ENCODE results near the gene IRGC. TPM values are rescaled to one million over a fixed set of nuclear protein-coding genes. Genes with fewer than 3 reads are reported as not detected.
"Not testable (repeated sequence)": the region's sequence is repeated elsewhere in the genome, so short reads cannot be mapped to it uniquely, and the experiment has no call there.

Gene IRGC
- total RNA-seq, 4 donors from 2014 or later, result not detected

GRCh38 chr19:43675906-43676305 is 40.0 kb upstream of the IRGC start:
- in situ Hi-C loops (cut with MboI; ENCODE audit: low sequenced_read_pairs in 4 of 4) (no loop called here), intact Hi-C loops (cut with DNase I; ENCODE audit: low total_unique reads) (no loop called here)
- TF ChIP-seq POLR2A (IDR thresholded peaks at IDR 0.05) (no peak), CTCF (IDR thresholded peaks at IDR 0.05 in 4 of 5, conservative IDR thresholded peaks at IDR 0.05 in 1 of 5) (no peak)
- no peaks in the 10 kb centered on the region for H3K27me3 ChIP-seq
- no peak overlapping the region for H3K4me3 ChIP-seq
- no peak overlapping the region for H3K27ac ChIP-seq
- H3K36me3 ChIP-seq, result no peaks in the 10 kb centered on the region
- DNase-seq (no peak), ATAC-seq (no peak)
- no peaks in the 10 kb centered on the region for H3K9me3 ChIP-seq
- no peaks in the 10 kb centered on the region for H3K4me1 ChIP-seq

DNA sequence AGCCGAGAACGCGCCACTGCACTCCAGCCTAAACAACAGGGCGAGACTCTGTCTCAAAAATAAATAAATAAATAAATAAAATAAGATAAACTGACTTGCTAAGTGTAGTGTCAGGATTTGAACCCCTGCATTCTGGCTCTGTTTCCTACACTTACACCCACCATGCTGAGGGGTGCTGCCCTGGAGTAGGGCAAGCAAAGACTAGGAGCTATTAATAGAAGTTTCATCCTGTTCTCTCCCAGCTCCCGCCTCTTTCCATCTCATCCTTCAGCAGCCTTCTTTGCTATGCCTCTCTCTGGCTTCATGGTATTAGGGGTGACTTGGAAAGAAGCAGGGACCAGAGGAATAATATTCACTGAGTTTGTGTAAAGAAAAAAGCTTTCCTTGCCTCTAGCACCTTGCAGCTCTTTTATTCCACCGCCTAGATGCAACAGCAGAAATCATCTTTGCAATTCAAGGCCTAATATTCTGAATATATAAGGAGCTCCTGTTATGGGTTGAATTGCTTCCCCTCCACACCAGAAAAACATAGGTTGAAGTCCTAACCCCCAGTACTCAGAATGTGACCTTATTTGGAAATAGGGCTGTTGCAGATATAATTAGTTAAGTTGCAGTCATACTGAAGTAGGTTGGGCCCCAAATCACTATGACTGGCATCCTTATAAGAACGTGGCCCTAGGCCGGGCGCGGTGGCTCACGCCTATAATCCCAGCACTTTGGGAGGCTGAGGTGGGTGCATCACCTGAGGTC is 37.2 kb upstream of the IRGC start:
- in situ Hi-C loops (cut with MboI; ENCODE audit: low sequenced_read_pairs in 4 of 4), result no loop called here
- H3K4me1 ChIP-seq, result no peaks in the 10 kb centered on the region
- ATAC-seq, result no peak

GRCh38 chr19:43681821-43682220 is 34.1 kb upstream of the IRGC start:
- Histone ChIP-seq H3K27ac (no peak overlapping the region), H3K4me3 (no peak overlapping the region), H3K9me3 (no peaks in the 10 kb centered on the region), H3K36me3 (no peaks in the 10 kb centered on the region), H3K27me3 (no peaks in the 10 kb centered on the region), H3K4me1 (no peaks in the 10 kb centered on the region)
- intact Hi-C loops (cut with DNase I; ENCODE audit: low total_unique reads) (no loop called here), in situ Hi-C loops (cut with MboI; ENCODE audit: low sequenced_read_pairs in 4 of 4) (no loop called here)
- DNase-seq (no peak), ATAC-seq (no peak)
- TF ChIP-seq POLR2A (IDR thresholded peaks at IDR 0.05) (no peak), CTCF (IDR thresholded peaks at IDR 0.05 in 4 of 5, conservative IDR thresholded peaks at IDR 0.05 in 1 of 5) (no peak)

More for the DNA sequence above, 37.2 kb upstream of the IRGC start:
- TF ChIP-seq CTCF (IDR thresholded peaks at IDR 0.05 in 4 of 5, conservative IDR thresholded peaks at IDR 0.05 in 1 of 5), result no peak
- TF ChIP-seq POLR2A (IDR thresholded peaks at IDR 0.05), result no peak
- no peaks in the 10 kb centered on the region for H3K9me3 ChIP-seq
- intact Hi-C loops (cut with DNase I; ENCODE audit: low total_unique reads), result no loop called here
- no peak for DNase-seq
- no peaks in the 10 kb centered on the region for H3K36me3 ChIP-seq
- no peaks in the 10 kb centered on the region for H3K27me3 ChIP-seq
- no peak overlapping the region for H3K4me3 ChIP-seq
- H3K27ac ChIP-seq, result no peak overlapping the region

DNA sequence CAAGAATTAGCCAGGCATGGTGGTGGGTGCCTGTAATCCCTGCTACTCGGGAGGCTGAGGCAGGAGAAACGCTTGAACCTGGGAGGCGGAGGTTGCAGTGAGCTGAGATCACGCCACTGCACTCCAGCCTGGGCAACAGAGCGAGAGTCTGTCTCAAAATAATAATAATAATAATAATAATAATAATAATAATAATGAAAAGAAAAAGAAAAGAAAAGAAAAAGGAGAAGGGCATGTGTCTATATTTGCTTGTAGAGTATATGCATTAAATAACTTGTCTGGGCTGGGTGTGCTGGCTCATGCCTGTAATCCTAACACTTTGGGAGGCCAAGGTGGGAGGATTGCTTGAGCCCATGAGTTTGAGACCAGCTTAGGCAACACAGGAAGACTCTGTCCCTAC is 33.6 kb upstream of the IRGC start:
- H3K4me1 ChIP-seq; H3K27me3 ChIP-seq; DNase-seq; intact Hi-C loops (cut with DNase I; ENCODE audit: low total_unique reads); H3K9me3 ChIP-seq; H3K36me3 ChIP-seq; H3K27ac ChIP-seq; H3K4me3 ChIP-seq; ATAC-seq; in situ Hi-C loops (cut with MboI; ENCODE audit: low sequenced_read_pairs in 4 of 4): not testable (repeated sequence)

DNA sequence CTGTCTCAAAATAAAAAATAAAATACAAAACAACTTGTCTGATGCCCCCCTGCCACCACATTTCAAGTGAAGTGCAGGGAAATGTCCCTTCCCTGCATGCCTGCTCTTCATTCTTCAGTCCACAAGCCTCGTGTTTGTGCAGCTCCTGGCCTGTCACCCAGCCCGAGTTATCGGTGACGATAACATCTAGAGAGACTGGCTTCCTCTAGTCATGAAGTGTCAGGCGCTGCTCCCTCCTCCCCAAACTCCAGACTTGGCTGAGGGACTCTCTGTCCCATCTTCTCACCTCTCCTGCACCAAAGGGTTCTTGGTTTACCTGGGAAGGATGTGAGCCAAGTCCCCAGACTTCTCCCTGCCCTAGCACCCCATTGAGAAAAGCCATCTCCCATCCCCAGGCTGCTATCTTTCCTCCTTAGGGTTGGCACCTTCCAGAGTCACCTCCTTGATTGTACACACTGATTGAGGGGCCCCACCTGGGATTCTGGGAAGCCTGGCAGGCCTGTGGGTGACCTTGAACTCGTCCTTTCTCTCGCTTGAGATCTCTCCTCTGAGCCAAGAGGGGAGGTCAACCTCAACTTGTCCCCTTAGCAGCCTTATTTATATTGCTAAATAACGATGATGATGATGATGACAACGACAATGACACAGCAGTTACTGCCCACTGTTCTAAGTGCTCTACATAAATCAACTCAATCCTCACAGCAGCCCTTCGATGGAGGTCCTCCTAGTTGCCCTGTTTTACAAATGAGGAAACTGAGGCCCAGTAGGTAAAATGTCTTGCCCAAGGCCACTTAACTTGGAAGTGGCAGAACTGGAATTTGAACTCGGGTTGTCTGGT is 32.8 kb upstream of the IRGC start:
- DNase-seq (no peak), ATAC-seq (no peak)
- intact Hi-C loops (cut with DNase I; ENCODE audit: low total_unique reads), result no loop called here
- no peak overlapping the region for H3K4me3 ChIP-seq
- H3K9me3 ChIP-seq, result no peaks in the 10 kb centered on the region
- no peak overlapping the region for H3K27ac ChIP-seq
- H3K4me1 ChIP-seq, result no peaks in the 10 kb centered on the region
- no peaks in the 10 kb centered on the region for H3K36me3 ChIP-seq
- no peaks in the 10 kb centered on the region for H3K27me3 ChIP-seq
- in situ Hi-C loops (cut with MboI; ENCODE audit: low sequenced_read_pairs in 4 of 4), result no loop called here
- no peak for TF ChIP-seq POLR2A (IDR thresholded peaks at IDR 0.05)
